Putamen (tissue), 1 donor: ENCODE data around the gene RABGAP1L.
"Not testable (repeated sequence)": the region's sequence is repeated elsewhere in the genome, so short reads cannot be mapped to it uniquely, and the experiment has no call there.

Experiments
- DNase-seq: peaks from one replicate; pipeline ENCODE4 v3.0.0-alpha.2; 2016; ENCODE audit warnings: low spot score

Gene RABGAP1L

DNA sequence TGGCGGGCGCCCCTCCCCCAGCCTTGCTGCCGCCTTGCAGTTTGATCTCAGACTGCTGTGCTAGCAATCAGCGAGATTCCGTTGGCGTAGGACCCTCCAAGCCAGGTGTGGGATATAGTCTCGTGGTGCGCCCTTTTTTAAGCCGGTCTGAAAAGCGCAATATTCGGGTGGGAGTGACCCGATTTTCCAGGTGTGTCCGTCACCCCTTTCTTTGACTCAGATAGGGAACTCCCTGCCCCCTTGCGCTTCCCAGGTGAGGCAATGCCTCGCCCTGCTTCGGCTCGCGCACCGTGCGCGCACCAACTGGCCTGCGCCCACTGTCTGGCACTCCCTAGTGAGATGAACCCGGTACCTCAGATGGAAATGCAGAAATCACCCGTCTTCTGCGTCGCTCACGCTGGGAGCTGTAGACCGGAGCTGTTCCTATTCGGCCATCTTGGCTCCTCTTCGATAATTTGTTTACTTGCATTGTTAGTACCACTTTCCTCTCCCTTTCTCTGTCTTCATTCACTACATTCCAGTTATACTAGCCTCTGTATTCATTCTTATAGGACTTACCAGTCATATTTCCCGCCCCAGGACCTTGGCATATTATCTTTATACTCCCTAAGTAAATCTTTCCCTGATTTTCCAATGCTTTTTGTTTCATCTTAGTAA is 79.7 kb downstream of the RABGAP1L start:
- DNase-seq = not testable (repeated sequence)

DNA sequence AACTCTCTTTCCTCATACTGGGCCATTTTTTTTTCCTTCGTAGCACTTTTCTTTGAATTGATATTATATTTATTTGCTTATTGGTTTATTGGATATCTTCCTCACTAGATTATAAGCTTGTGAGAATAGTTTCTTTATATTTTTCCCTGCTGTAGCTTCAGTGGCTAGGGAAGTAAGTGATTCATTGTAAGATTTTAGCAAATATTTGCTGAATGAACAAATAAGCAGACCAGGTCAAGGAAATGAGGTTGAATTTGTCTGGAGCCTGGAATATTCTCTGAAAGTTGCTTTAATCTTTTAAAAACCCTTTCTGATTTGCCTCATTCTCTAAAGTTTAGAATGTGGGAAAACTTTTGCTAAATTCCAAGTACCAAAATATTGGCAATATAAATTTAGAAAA is 80.2 kb downstream of the RABGAP1L start:
- DNase-seq = no peak

DNA sequence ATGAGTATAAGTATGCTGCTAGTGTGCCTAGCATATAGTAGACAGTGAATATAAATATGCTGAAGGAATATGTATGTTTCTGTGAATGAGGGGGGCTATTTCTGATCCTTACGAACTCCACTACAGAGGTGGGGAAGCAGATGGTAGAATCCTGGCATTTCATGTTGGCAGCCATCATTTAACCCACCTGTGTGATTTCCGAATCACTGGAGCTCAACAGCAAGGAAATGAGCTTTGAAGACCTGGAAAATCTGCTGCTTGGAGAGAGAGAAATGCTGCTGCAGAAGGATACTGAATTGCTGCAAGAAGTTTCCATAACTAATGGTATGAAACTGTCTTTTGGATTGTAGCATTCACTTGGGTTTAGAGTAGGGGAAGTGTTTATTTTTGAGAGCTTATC is 83.5 kb downstream of the RABGAP1L start:
- no peak for DNase-seq

DNA sequence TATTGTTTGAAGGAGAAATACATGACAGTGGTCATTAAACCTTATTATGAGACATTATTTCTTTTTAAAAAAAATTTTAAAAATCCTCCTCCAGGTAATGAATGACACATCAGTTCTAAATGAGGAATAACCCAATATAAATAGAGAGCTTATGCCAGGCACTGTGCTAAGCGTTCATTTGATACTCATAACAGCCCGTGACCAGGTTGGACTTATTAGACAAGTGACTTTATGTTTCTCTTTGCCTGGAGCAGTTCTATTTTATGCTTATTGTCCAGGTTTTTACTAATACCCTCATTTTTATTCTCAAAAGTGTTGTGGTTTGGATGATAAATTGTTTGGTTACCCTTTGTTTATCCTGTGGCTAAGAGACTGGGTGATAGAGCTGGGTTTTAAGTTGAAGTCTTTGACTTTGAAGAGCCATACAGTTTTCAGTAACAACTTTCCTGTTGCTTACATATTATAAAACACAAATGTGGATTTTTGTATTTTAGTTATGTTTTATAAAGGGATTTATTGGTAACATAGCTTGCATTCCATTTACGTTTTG is 84.2 kb downstream of the RABGAP1L start:
- DNase-seq = no peak

- no peak for DNase-seq
Measured at GRCh38 chr1:174244017-174244416, 84.7 kb downstream of the RABGAP1L start.

DNA sequence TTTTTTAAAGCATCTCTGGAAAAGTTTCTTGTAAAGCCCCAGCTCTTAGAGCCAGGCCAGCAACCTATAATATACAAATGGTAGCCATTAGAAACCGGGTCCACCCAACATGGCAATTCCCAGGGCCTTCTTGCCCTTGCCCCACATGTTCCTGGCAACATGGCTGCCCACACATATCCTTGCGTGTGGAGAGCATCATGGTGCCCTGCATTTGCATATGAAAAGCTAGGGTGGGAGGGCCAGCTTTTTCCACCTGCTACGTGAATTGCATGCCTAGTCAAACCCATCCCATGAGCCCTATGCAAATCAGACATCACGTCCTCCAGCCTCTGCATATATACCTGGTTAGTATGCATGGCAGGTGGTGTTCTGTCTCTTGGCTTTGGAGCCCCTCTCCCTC is 88.2 kb downstream of the RABGAP1L start:
- DNase-seq = no peak

DNA sequence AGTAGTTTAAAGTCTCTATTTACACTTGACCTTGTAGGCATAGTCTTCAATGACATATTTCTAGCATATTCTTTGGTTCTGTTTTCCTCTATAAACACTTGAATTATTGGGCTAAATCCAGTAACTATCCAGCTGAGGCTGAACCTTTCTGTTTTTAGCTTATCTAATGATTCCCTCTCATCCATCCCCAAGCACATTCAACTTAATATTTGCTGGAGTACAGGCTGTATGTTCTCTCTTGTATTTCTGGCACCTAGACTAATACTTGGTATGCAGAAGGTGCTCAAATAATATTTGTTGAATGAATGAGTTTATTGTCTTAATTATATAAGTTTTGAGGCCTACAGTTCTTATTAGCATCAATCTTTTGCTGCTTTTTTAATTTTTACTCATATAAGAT is 88.7 kb downstream of the RABGAP1L start:
- no peak for DNase-seq

DNA sequence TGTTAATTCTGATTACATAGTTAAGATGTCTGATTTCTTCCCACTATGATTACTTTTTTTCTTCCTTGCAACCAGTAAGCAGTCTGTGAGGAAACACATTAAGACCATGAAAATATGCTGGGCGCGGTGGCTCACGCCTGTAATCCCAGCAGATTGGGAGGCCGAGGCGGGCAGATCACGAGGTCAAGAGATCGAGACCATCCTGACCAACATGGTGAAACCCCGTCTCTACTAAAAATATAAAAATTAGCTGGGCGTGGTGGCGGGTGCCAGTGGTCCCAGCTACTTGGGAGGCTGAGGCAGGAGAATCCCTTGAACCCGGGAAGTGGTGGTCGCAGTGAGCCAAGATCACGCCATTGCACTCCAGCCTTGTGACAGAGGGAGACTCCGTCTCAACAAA is 97.1 kb downstream of the RABGAP1L start:
- DNase-seq = not testable (repeated sequence)

DNA sequence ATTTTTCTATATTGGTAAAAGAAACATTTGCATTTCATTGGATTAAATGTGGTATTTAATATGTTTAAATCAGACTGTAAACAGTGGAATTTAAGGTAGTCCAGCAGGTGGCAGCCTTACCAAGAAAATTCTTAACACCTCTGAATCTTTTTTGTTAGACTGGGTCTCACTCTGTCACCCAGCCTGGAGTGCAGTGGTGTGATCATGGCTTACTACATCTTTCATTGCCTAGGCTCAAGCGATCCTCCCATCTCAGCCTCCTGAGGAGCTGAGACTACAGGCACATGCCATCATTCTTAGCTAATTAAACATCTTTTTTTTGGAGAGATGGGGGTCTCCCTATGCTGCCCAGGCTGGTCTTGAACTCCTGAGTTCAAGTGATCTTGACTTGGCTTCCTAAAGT is 98.8 kb downstream of the RABGAP1L start:
- DNase-seq = no peak

GRCh38 chr1:174262349-174263241 is 103.3 kb downstream of the RABGAP1L start:
- peak; percentile 80 for DNase-seq

- DNase-seq = no peak
Measured at GRCh38 chr1:174265282-174265681, 106.0 kb downstream of the RABGAP1L start.

GRCh38 chr1:174266476-174266875 is 107.2 kb downstream of the RABGAP1L start:
- no peak for DNase-seq

GRCh38 chr1:174266991-174267612 is 107.8 kb downstream of the RABGAP1L start:
- DNase-seq = no peak

GRCh38 chr1:174269989-174270651 is 110.8 kb downstream of the RABGAP1L start:
- DNase-seq = no peak

- DNase-seq = no peak
Measured at GRCh38 chr1:174273190-174273589, 113.9 kb downstream of the RABGAP1L start.

GRCh38 chr1:174273776-174274175 is 114.5 kb downstream of the RABGAP1L start:
- no peak for DNase-seq

GRCh38 chr1:174274452-174274851 is 115.1 kb downstream of the RABGAP1L start:
- no peak for DNase-seq

- DNase-seq = no peak
Measured at GRCh38 chr1:174274884-174275283, 115.6 kb downstream of the RABGAP1L start.

GRCh38 chr1:174276087-174276486 is 116.8 kb downstream of the RABGAP1L start:
- DNase-seq = no peak

GRCh38 chr1:174284052-174284451 is 124.7 kb downstream of the RABGAP1L start:
- DNase-seq = no peak

DNA sequence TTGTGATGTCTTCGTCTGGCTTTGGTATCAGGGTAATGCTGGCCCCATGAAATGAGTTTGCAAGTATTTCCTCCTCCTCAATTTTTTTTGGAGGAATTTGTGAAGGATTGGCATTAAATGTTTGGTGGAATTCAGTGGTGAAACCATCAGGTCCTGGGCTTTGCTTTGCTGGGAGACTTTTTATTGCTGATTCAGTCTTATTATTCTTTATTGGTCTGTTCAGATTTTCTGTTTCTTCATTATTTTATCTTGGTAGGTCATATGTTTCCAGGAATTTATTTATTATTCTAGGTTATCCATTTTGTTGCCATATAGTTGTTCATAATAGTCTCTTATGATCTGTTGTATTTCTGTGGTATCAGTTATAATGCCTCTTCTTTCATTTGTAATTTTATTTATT is 126.7 kb downstream of the RABGAP1L start:
- DNase-seq = no peak

DNA sequence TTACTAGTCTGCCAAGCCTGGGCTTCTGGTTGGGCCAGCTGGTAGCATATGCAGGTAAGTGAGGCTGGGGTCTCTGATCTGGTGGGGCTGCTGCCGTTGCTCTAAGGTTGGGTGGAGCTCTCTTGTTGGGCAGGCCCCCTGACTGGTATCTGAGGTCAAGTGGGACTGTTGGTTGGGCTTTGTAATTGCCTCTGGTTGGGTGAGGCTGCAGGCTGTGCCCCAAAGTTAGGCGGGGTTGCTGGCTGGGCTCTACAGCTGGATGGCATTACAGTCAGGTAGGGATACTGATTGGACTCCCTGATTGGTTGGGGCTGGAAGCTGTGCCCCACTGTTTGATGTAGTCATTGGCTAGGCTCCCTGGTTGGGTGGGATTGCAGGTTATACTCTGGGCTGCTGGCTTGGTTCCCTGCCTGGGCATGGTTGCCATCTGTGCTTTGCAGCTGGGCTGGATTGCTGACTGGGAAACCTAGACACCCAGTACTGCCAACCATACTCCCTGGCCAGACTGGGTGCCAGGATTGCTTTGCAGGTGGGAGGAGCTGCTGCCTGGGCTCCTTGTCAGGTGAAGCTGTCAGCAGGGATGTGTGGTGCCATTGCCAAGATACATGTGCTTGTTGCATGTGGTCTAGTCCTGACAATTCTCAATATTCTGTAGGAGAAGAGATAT is 130.5 kb downstream of the RABGAP1L start:
- DNase-seq = no peak
